Measurements from ENCODE around the gene RASGRP3.

DNA sequence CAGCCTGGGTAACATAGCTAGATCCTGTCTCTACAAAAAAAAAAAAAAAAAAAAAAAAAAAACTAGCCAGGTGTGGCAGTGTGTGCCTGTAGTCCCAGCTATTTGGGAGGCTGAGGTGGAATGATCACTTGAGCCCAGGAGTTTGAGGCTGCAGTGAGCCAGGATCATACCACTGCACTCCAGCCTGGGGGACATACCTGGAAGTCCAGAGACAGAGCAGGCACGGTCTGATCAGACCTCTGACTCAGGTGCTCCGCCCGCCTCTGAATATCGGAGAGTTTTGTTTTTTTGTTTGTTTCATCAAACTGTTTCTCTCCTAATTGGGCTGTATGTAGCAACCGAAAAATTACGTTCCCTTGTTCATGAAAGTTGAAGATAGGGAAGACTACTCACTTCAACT lies 49.2 kb downstream of the RASGRP3 start:
- TF ChIP-seq, protein P1, sequence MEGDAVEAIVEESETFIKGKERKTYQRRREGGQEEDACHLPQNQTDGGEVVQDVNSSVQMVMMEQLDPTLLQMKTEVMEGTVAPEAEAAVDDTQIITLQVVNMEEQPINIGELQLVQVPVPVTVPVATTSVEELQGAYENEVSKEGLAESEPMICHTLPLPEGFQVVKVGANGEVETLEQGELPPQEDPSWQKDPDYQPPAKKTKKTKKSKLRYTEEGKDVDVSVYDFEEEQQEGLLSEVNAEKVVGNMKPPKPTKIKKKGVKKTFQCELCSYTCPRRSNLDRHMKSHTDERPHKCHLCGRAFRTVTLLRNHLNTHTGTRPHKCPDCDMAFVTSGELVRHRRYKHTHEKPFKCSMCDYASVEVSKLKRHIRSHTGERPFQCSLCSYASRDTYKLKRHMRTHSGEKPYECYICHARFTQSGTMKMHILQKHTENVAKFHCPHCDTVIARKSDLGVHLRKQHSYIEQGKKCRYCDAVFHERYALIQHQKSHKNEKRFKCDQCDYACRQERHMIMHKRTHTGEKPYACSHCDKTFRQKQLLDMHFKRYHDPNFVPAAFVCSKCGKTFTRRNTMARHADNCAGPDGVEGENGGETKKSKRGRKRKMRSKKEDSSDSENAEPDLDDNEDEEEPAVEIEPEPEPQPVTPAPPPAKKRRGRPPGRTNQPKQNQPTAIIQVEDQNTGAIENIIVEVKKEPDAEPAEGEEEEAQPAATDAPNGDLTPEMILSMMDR (IDR thresholded peaks at IDR 0.05; ENCODE audit: low read length), result no peak
- TF ChIP-seq EZH2phosphoT487 (IDR thresholded peaks at IDR 0.05; ENCODE audit: low read length), result no peak
